CD4-positive, alpha-beta T cell treated with Interleukin-17A for 1 hour (primary cell): ENCODE data around the gene GNAS-AS1.

Source experiments
- DNase-seq: peaks from one replicate; pipeline ENCODE4 v3.0.0-alpha.2; 2020

The GNAS-AS1 gene

DNA sequence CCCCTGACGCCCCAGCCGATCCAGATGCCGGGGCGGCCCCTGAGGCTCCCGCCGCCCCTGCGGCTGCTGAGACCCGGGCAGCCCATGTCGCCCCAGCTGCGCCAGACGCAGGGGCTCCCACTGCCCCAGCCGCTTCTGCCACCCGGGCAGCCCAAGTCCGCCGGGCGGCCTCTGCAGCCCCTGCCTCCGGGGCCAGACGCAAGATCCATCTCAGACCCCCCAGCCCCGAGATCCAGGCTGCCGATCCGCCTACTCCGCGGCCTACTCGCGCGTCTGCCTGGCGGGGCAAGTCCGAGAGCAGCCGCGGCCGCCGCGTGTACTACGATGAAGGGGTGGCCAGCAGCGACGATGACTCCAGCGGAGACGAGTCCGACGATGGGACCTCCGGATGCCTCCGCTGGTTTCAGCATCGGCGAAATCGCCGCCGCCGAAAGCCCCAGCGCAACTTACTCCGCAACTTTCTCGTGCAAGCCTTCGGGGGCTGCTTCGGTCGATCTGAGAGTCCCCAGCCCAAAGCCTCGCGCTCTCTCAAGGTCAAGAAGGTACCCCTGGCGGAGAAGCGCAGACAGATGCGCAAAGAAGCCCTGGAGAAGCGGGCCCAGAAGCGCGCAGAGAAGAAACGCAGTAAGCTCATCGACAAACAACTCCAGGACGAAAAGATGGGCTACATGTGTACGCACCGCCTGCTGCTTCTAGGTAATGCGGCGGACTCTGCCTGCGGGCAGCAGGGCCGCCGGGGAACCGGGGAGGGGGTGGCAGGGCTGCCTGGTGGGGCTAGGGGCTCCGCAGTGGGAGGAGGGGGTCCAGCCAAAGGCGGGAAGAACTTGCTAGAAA lies 4.2 kb upstream of the GNAS-AS1 start:
- DNase-seq: no peak

DNA sequence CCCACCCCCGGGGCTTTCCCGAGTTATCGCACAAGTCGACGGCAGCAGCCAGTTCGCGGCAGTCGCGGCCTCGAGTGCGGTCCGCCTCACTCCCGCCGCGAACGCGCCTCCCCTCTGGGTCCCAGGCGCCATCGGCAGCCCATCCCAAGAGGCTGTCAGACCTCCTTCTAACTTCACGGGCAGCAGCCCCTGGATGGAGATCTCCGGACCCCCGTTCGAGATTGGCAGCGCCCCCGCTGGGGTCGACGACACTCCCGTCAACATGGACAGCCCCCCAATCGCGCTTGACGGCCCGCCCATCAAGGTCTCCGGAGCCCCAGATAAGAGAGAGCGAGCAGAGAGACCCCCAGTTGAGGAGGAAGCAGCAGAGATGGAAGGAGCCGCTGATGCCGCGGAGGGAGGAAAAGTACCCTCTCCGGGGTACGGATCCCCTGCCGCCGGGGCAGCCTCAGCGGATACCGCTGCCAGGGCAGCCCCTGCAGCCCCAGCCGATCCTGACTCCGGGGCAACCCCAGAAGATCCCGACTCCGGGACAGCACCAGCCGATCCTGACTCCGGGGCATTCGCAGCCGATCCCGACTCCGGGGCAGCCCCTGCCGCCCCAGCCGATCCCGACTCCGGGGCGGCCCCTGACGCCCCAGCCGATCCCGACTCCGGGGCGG lies 3.4 kb upstream of the GNAS-AS1 start:
- DNase-seq: no peak

DNA sequence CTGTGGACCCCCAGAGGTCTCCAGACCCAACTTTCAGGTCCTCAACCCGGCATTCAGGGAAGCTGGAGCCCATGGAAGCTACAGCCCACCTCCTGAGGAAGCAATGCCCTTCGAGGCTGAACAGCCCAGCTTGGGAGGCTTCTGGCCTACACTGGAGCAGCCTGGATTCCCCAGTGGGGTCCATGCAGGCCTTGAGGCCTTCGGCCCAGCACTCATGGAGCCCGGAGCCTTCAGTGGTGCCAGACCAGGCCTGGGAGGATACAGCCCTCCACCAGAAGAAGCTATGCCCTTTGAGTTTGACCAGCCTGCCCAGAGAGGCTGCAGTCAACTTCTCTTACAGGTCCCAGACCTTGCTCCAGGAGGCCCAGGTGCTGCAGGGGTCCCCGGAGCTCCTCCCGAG lies 2.8 kb upstream of the GNAS-AS1 start:
- DNase-seq: no peak

GRCh38 chr20:58852543-58853271 lies 2.0 kb upstream of the GNAS-AS1 start, which contains the start of gene GNAS:
GNAS (plus strand) TSS chr20:58852716.
- DNase-seq: peak; percentile 59

DNA sequence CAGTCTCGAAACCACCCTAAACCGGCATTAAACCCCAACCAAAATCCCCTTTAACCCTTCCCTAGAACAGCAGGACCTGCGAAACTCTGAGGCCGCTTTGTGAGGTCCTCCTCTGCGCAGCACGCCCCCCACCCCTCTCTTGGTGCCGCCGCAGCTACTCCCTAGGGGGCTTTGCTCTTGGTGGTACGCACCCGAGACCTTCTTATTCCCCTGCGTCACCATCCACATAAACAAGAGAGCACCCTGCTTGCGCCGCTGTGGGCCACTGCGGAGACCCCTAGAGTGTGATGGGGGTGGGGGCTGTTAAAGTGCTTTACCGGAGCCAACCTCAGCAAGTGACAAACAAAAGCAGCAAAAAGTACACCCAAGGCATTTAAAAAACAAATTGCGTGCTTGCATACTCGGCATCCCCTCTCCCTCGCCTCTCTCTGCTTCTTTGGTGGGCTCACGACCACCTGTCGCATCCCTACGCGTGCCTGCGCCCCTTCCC lies 1.3 kb upstream of the GNAS-AS1 start:
- DNase-seq: no peak

DNA sequence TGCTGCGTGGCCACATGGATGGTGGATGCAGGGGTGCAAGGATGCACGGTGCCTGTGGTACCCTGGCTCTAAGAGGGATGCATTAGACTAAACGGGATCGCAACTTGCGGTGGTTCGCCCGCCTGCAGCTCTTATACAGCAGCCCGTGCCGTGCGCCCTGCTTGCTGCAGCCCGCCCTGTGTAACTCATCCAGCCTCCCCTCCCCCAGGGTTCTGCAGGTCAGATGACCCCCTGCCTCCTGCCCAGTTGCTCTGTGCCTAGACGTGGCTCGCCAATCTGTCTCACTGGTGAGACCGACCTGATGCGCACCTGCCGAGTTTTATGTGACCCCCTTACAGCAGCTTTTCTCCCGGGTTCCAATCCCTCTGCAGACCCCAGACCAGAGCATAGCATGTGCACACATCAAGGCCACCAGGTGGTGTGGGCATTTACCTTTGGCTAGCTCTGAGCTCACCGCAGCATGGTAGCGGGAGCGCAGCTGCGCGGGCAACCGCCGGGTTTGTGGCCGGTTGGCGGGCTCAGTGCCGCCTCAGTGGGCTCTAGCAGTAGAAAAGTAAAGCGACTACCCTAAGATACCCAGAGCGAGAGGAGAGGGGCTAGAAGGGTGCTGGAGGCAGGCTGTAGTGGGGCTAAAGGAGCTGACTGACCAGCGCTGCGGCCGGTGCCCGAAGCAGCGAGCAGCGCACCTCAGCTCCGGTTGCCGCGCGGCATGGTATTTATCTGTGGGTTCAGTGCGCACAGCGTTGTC lies 693 bp upstream of the GNAS-AS1 start:
- DNase-seq: no peak

DNA sequence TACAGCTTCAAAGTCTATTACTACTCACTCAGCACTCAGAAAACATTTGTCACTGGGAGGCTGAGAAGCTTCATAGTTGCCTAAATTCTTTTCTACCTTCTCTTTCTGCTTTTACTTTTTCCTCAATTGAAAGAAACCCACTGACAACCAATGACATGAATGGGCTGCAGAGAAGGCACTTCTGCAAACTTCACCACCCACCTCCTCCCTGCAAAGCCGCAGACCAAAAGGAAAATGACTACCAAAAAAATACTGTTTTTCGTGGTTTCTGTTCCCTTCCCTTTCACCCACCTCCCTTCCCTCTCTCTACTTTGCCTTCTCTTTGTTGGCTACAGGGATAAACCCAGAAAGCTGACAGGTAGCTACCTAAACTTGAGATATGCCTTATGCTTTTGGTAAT lies 3.2 kb downstream of the GNAS-AS1 start:
- DNase-seq: no peak

- DNase-seq: no peak
Measured at GRCh38 chr20:58845706-58846105, 5.0 kb downstream of the GNAS-AS1 start.

GRCh38 chr20:58843128-58843556 lies 7.6 kb downstream of the GNAS-AS1 start:
- DNase-seq: no peak

- no peak for DNase-seq
Measured at GRCh38 chr20:58842276-58842675, 8.4 kb downstream of the GNAS-AS1 start.

DNA sequence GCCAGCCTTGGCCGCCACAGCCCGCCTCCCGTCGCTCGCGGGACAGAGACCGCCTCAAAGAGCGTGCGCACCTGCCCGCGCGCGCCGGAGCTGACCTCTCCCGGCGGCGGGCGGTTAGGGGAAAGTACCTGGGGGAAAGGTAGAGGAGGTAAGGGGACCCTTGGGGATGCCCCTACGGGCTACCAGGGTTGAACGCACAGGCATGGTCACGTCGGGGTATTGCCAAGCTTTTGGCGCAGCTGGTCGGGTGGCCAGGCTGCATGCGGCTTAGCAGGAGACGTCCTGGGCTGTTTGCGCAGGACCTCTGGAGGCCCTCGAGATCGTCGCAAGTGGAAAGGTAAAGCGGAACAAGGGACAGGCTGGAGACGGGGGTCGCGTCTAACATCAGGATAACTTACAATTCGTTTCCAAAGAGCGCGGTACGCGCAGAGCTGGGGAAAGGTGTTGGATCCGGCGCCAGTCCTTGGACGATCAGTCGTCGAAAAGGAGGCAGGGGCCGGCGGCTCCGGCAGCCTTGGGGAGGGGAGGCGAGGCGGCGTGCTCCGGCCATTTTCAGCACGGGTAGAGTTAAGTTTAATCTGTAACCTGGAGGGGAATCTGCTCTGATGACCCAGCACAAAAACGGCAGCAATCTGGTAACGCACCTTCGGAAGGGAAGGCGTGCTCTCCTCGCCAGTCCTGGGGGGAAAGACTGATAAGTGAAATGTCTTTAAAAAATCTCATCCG lies 9.0 kb downstream of the GNAS-AS1 start:
- no peak for DNase-seq

- DNase-seq: no peak
Measured at GRCh38 chr20:58840816-58841538, 9.7 kb downstream of the GNAS-AS1 start.

DNA sequence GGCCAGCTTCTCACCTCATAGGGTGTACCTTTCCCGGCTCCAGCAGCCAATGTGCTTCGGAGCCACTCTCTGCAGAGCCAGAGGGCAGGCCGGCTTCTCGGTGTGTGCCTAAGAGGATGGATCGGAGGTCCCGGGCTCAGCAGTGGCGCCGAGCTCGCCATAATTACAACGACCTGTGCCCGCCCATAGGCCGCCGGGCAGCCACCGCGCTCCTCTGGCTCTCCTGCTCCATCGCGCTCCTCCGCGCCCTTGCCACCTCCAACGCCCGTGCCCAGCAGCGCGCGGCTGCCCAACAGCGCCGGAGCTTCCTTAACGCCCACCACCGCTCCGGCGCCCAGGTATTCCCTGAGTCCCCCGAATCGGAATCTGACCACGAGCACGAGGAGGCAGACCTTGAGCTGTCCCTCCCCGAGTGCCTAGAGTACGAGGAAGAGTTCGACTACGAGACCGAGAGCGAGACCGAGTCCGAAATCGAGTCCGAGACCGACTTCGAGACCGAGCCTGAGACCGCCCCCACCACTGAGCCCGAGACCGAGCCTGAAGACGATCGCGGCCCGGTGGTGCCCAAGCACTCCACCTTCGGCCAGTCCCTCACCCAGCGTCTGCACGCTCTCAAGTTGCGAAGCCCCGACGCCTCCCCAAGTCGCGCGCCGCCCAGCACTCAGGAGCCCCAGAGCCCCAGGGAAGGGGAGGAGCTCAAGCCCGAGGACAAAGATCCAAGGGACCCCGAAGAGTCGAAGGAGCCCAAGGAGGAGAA lies 10.5 kb downstream of the GNAS-AS1 start:
- no peak for DNase-seq

DNA sequence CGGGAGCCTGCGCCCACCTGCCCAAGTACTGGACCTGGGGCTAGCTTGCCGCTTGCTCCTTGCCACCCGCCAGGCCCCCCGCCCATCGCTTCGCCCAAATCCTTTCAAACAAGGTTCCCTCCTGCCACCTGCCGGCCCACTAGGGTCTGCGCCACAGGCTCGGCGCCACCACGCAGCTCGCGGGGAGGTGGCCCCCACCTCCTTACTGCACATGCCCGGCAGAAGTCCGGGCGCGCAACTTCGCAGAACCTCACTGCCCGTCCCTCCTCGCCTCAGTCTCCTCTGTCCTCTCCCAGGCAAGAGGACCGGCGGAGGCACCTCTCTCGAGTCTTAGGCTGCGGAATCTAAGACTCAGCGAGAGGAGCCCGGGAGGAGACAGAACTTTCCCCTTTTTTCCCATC lies 11.2 kb downstream of the GNAS-AS1 start:
- peak; percentile 46 for DNase-seq

DNA sequence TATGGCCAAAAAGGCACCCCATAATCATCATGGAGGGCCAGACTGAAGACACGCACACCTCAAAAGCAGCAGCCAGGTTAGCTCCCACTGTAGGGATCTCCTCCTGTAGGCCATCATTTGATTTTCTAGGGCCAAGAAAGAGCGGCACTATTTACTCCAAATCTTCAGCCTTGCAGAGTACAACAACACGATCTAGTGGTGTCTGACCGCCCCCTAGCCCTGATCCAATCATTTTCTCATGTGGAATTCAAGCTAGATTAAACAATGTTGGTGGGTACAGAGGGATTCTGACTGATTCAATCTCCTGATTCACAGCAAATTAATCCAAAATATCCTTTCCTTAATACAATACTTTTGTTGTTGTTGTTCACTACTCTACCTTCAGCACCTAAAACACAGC lies 12.5 kb downstream of the GNAS-AS1 start:
- no peak for DNase-seq

DNA sequence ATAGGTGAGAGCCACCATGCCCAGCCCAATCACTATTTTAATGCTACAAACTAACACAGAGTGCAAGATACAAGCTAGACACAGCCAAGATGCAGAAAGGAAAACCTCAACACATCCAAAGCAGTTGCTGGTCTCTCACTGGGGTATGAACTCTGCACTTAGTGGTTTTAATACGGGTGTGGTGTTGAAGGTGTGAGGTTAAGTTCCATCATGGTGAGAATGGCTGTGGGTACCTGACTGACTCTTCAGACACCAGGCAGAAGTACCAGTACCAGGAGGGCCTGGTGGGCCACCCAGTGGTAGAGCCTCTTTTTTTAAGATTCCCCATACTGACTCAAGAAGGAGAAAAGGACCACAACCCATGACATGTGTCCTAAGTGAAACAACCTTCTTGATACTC lies 13.0 kb downstream of the GNAS-AS1 start:
- DNase-seq: no peak

DNA sequence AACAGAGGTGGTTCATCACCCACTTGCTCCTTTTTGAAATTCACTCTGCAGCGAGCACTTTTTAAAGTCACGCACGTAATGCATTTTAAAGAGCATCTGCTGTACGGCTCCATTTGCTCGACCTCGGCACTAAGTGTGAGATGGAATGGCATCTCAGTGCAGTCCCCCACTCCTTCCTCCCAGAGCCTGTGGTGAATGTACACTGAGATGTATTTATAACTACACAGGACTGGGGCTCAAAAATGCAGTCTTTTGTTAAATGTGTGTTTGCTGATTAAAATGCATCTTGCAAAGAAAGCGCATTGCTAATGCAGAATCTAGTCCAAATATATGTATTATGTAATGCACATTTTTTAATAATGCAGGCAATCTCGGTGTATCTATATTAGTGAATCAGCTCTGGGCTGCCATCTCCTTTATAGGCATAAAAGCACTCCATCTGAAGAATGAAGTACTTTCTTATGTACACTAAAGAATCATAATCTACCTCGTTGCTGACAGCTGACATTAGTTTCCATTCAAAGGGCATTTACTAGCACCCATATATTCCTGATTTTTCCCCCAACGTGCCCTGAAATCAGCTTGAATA lies 14.0 kb downstream of the GNAS-AS1 start:
- DNase-seq: no peak

GRCh38 chr20:58835231-58835630 lies 15.5 kb downstream of the GNAS-AS1 start:
- DNase-seq: no peak

- DNase-seq: no peak
Measured at GRCh38 chr20:58833921-58834320, 16.8 kb downstream of the GNAS-AS1 start.

GRCh38 chr20:58832457-58832856 lies 18.2 kb downstream of the GNAS-AS1 start:
- DNase-seq: no peak
